Measurements from ENCODE around the gene FYN. TPM values are rescaled to one million over a fixed set of nuclear protein-coding genes. Genes with fewer than 3 reads are reported as not detected.
"Not testable (repeated sequence)": the region's sequence is repeated elsewhere in the genome, so short reads cannot be mapped to it uniquely, and the experiment has no call there.

The FYN gene
- total RNA-seq, 1 experiment from 2014 or later = 26.6 TPM

GRCh38 chr6:111662794-111663593 lies 210.3 kb downstream of the FYN start:
- DNase-seq (ENCODE audit: low spot score) = no peak

- no peak for DNase-seq (ENCODE audit: low spot score)
Observed at GRCh38 chr6:111662072-111662793, 211.0 kb downstream of the FYN start.

- DNase-seq (ENCODE audit: low spot score) = no peak
Observed at GRCh38 chr6:111661541-111662061, 211.7 kb downstream of the FYN start.

GRCh38 chr6:111660531-111660930 lies 212.7 kb downstream of the FYN start:
- DNase-seq (ENCODE audit: low spot score) = no peak

GRCh38 chr6:111658462-111659154 lies 214.6 kb downstream of the FYN start:
- no peak for DNase-seq (ENCODE audit: low spot score)

- DNase-seq (ENCODE audit: low spot score) = peak; percentile 27
Observed at GRCh38 chr6:111657146-111657545, 216.1 kb downstream of the FYN start.

- no peak for DNase-seq (ENCODE audit: low spot score)
Observed at GRCh38 chr6:111653979-111654378, 219.3 kb downstream of the FYN start.

- no peak for DNase-seq (ENCODE audit: low spot score)
Observed at GRCh38 chr6:111653434-111653833, 219.8 kb downstream of the FYN start.

GRCh38 chr6:111652156-111652555 lies 221.1 kb downstream of the FYN start:
- DNase-seq (ENCODE audit: low spot score) = no peak

GRCh38 chr6:111651185-111652034 lies 221.8 kb downstream of the FYN start:
- no peak for DNase-seq (ENCODE audit: low spot score)

GRCh38 chr6:111650049-111650448 lies 223.2 kb downstream of the FYN start:
- DNase-seq (ENCODE audit: low spot score) = no peak

GRCh38 chr6:111648100-111648499 lies 225.2 kb downstream of the FYN start:
- no peak for DNase-seq (ENCODE audit: low spot score)

- DNase-seq (ENCODE audit: low spot score) = no peak
Observed at GRCh38 chr6:111646942-111647341, 226.3 kb downstream of the FYN start.

- no peak for DNase-seq (ENCODE audit: low spot score)
Observed at GRCh38 chr6:111646034-111646433, 227.2 kb downstream of the FYN start.

- DNase-seq (ENCODE audit: low spot score) = no peak
Observed at GRCh38 chr6:111644893-111645430, 228.3 kb downstream of the FYN start.

GRCh38 chr6:111642463-111643158 lies 230.6 kb downstream of the FYN start:
- peak; percentile 60 for DNase-seq (ENCODE audit: low spot score)

- no peak for DNase-seq (ENCODE audit: low spot score)
Observed at GRCh38 chr6:111639266-111639665, 234.0 kb downstream of the FYN start.

GRCh38 chr6:111634981-111635380 lies 238.3 kb downstream of the FYN start:
- DNase-seq (ENCODE audit: low spot score) = not testable (repeated sequence)

GRCh38 chr6:111633822-111634221 lies 239.4 kb downstream of the FYN start:
- DNase-seq (ENCODE audit: low spot score) = no peak

- no peak for DNase-seq (ENCODE audit: low spot score)
Observed at GRCh38 chr6:111632468-111633247, 240.6 kb downstream of the FYN start.

All from A172 (cell line).